Activated naive CD4-positive, alpha-beta T cell treated with anti-CD3 and anti-CD28 coated beads, Interleukin-2, amount 10 ng/mL, durations not matched to agents 7 days and 5 days (primary cell): ENCODE measurements around the gene BRD3.
"Not testable (repeated sequence)": the region's sequence is repeated elsewhere in the genome, so short reads cannot be mapped to it uniquely, and the experiment has no call there.

Experiments
- CTCF ChIA-PET: fragments of 350-600 bp; sonication (Branson Sonifier 250); formaldehyde crosslinking; loops from one replicate; lab custom pipeline; 2021; ENCODE audit warnings: antibody characterized with exemption; lab: Charles Lee
- DNase-seq: peaks from one replicate; pipeline ENCODE4 v3.0.0-alpha.2; 2020
- H3K27ac Mint-ChIP-seq: one replicate; pipeline ENCODE4 v1.8.0; 2021; ENCODE audit warnings: mild to moderate bottlenecking, moderate library complexity, mixed read lengths
- H3K27me3 Mint-ChIP-seq: one replicate; pipeline ENCODE4 v1.8.0; 2021; ENCODE audit warnings: mild to moderate bottlenecking, mixed read lengths
- H3K36me3 Mint-ChIP-seq: one replicate; pipeline ENCODE4 v1.8.0; 2021; ENCODE audit warnings: mixed read lengths
- H3K4me1 Mint-ChIP-seq: one replicate; pipeline ENCODE4 v1.8.0; 2021; ENCODE audit warnings: mixed read lengths
- H3K4me3 Mint-ChIP-seq: one replicate; pipeline ENCODE4 v1.8.0; 2021; ENCODE audit warnings: mild to moderate bottlenecking, moderate library complexity, mixed read lengths
- H3K9me3 Mint-ChIP-seq: one replicate; pipeline ENCODE4 v1.8.0; 2021; ENCODE audit warnings: mixed read lengths

The BRD3 gene

DNA sequence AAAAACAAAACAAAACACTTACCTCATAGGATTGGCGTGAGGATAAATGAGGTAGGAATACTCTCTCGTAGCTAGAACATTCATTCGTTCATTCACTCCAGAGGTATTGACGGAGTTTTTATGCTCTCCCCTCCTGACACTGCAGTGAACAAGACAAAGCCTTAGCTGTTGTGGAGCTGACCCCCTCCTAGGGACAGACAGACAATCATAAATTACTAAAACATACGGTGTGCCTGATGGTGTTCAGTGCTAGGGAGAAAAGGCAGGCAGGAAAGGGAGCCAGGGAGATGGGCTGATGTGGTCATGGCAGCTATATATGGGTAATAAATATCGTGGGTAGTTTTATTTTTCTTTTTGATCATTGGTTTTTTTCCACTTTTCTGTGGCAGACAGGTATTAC, 5.7 kb upstream of the BRD3 start:
- Mint-ChIP-seq H3K27me3 (peaks cover 66% of the 10 kb centered on the region), H3K36me3 (no peaks in the 10 kb centered on the region), H3K9me3 (peaks cover 11% of the 10 kb centered on the region), H3K4me3 (no peak overlapping the region), H3K27ac (no peak overlapping the region), H3K4me1 (peaks cover 11% of the 10 kb centered on the region)
- peak; percentile 14 for DNase-seq
- CTCF ChIA-PET, result no interaction called here

DNA sequence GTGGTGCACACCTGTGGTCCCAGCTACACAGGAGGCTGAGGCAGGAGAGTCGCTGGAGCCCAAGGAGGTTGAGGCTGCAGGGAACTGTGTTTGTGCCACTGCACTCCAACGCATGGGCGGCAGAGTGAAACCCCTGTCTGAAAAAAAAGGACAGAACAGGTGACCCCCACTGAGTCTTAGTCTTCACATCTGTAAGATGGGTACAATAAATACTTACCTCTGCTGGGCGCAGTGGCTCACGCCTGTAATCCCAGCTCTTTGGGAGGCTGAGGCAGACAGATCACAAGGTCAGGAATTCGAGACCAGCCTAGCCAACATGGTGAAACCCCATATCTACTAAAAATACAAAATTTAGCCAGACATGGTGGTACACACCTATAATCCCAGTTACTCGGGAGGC, 4.9 kb upstream of the BRD3 start:
- DNase-seq, H3K4me3 Mint-ChIP-seq, H3K27ac Mint-ChIP-seq, H3K36me3 Mint-ChIP-seq, CTCF ChIA-PET: not testable (repeated sequence)
- Mint-ChIP-seq H3K4me1 (peaks cover 12% of the 10 kb centered on the region), H3K27me3 (peaks cover 64% of the 10 kb centered on the region), H3K9me3 (peaks cover 11% of the 10 kb centered on the region)

- H3K27me3 Mint-ChIP-seq, result peaks cover 55% of the 10 kb centered on the region
- H3K9me3 Mint-ChIP-seq, result peaks cover 3% of the 10 kb centered on the region
- no peak for DNase-seq
- H3K36me3 Mint-ChIP-seq, result no peaks in the 10 kb centered on the region
- no peak overlapping the region for H3K4me3 Mint-ChIP-seq
- no peak overlapping the region for H3K27ac Mint-ChIP-seq
- peaks cover 16% of the 10 kb centered on the region for H3K4me1 Mint-ChIP-seq
- CTCF ChIA-PET, result no interaction called here
Measured at GRCh38 chr9:134071149-134071548, 3.3 kb upstream of the BRD3 start.

- CTCF ChIA-PET, result no interaction called here
- Mint-ChIP-seq H3K27ac (peak overlapping the region; percentile 94), H3K27me3 (peaks cover 52% of the 10 kb centered on the region), H3K36me3 (peaks cover 3% of the 10 kb centered on the region), H3K4me3 (peak overlapping the region; percentile 77), H3K9me3 (peaks cover under 1% of the 10 kb centered on the region), H3K4me1 (peaks cover 29% of the 10 kb centered on the region)
- peak; percentile 18 for DNase-seq
Measured at GRCh38 chr9:134069480-134070399, 1.9 kb upstream of the BRD3 start.

- peak overlapping the region; percentile 94 for H3K27ac Mint-ChIP-seq
- H3K9me3 Mint-ChIP-seq, result no peaks in the 10 kb centered on the region
- H3K4me3 Mint-ChIP-seq, result peak overlapping the region; percentile 77
- no peak for DNase-seq
- peaks cover 52% of the 10 kb centered on the region for H3K27me3 Mint-ChIP-seq
- CTCF ChIA-PET, result no interaction called here
- H3K4me1 Mint-ChIP-seq, result peaks cover 33% of the 10 kb centered on the region
- peaks cover 3% of the 10 kb centered on the region for H3K36me3 Mint-ChIP-seq
Measured at GRCh38 chr9:134068744-134069479, 1.1 kb upstream of the BRD3 start.

- Mint-ChIP-seq H3K27me3 (peaks cover 35% of the 10 kb centered on the region), H3K4me3 (peak overlapping the region; percentile 90), H3K9me3 (no peaks in the 10 kb centered on the region), H3K4me1 (peaks cover 39% of the 10 kb centered on the region), H3K36me3 (peaks cover 3% of the 10 kb centered on the region), H3K27ac (peak overlapping the region; percentile 98)
- peak; percentile 61 for DNase-seq
- CTCF ChIA-PET, result interaction anchor here (1.5 kb wide), 1 partner anchor 285 kb away, joined by 3 read pairs; no protein-coding TSS in a partner anchor
Measured at GRCh38 chr9:134066913-134067851, 644 bp downstream of the BRD3 start.

DNA sequence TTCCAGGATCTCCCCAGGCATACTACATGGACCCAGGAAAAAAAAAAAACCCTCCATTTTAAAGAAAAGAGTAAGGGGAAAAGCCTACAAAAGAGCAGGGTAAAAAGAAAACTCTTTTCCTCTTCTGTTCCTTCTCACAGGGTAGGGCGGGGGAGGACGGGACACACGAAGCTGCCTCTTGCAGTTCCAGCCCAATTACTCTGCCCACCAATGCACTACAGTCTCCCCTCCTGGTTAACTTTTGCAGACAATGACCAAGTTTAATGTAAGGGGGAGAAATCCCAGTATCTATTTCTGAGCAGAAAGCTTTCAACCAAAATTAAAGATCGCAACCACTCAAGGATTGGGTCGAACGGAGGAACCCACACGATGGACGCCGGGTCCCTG, 1.3 kb downstream of the BRD3 start:
- CTCF ChIA-PET, result interaction anchor here (1.5 kb wide), 1 partner anchor 284 kb away, joined by 3 read pairs; no protein-coding TSS in a partner anchor
- Mint-ChIP-seq H3K27ac (peak overlapping the region; percentile 98), H3K4me1 (peaks cover 39% of the 10 kb centered on the region), H3K4me3 (peak overlapping the region; percentile 90), H3K36me3 (peaks cover 3% of the 10 kb centered on the region), H3K27me3 (peaks cover 31% of the 10 kb centered on the region), H3K9me3 (no peaks in the 10 kb centered on the region)
- DNase-seq, result peak; percentile 30

DNA sequence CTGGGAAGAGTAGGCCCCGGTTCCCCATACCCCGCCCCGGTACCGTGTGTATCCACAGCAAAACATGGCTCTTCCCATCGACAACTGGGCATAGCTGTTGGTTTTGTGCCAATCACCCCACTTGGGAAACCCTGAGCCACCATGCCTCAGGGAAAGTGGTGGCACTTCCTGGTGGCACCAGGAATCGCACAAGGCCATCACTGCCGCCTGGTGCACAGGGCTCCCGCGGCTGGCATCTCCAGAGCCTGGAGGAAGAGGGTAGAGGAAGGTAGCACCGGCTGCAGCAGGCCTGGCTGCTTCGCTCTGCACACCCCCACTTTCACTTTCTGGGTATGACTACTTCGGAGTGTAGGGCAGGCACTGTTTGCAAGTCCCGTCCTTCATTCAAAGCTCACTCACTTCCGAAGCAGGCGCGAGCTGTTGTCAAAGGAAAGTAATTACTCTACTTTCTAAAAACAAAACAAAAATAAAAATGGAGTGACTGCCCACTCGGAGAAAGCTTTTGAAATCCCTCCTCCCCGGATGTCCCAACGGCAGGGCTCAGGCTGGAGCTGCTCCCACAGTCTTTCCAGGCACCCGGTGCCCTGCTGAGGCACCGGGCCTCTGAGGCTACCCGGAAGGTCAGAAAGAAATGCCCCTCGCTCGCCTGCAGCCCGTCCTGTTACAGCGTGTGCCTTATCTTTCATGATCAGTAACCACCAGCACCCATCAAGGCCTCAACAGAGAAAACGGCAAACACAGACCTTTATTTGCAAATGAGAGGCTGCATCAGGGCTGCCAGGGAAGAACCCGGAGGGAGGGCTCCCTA, 2.0 kb downstream of the BRD3 start:
- H3K27ac Mint-ChIP-seq, result peak overlapping the region; percentile 98
- peaks cover 44% of the 10 kb centered on the region for H3K4me1 Mint-ChIP-seq
- CTCF ChIA-PET, result interaction anchor here (1.5 kb wide), 1 partner anchor 283 kb away, joined by 3 read pairs; no protein-coding TSS in a partner anchor
- H3K36me3 Mint-ChIP-seq, result peaks cover 3% of the 10 kb centered on the region
- peaks cover 25% of the 10 kb centered on the region for H3K27me3 Mint-ChIP-seq
- peak overlapping the region; percentile 90 for H3K4me3 Mint-ChIP-seq
- DNase-seq, result peak; percentile 85
- no peaks in the 10 kb centered on the region for H3K9me3 Mint-ChIP-seq

DNA sequence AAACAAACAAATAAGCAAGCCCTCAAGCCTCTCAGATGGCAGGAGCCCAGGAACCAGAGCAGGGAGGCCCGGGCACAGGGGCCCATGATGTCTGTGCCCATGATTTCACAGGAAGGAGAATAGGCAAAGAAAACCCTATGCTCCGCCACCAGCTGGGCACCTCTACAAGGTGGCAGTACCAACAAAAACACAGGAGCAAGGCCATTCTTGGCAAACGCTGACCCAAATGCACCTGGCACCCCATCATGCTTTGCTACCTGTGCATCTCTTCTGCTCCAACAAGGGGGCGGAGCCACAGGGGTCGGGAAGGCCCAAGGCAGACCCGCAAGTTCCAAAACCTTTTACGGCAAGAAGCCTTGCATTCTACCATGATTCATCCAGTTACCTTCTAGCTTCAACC, 3.1 kb downstream of the BRD3 start:
- H3K27ac Mint-ChIP-seq, result peak overlapping the region; percentile 98
- peaks cover 3% of the 10 kb centered on the region for H3K36me3 Mint-ChIP-seq
- H3K4me1 Mint-ChIP-seq, result peaks cover 53% of the 10 kb centered on the region
- CTCF ChIA-PET, result no interaction called here
- peaks cover 14% of the 10 kb centered on the region for H3K27me3 Mint-ChIP-seq
- peak; percentile 19 for DNase-seq
- H3K4me3 Mint-ChIP-seq, result peak overlapping the region; percentile 90
- H3K9me3 Mint-ChIP-seq, result no peaks in the 10 kb centered on the region

- H3K27me3 Mint-ChIP-seq, result peaks cover 5% of the 10 kb centered on the region
- DNase-seq, result peak; percentile 18
- H3K36me3 Mint-ChIP-seq, result peaks cover 3% of the 10 kb centered on the region
- peaks cover 53% of the 10 kb centered on the region for H3K4me1 Mint-ChIP-seq
- no peaks in the 10 kb centered on the region for H3K9me3 Mint-ChIP-seq
- H3K4me3 Mint-ChIP-seq, result no peak overlapping the region
- CTCF ChIA-PET, result no interaction called here
- H3K27ac Mint-ChIP-seq, result peak overlapping the region; percentile 28
Measured at GRCh38 chr9:134063571-134064450, 4.0 kb downstream of the BRD3 start.

- CTCF ChIA-PET, result no interaction called here
- Mint-ChIP-seq H3K4me1 (peaks cover 52% of the 10 kb centered on the region), H3K27ac (peak overlapping the region; percentile 28)
Measured at GRCh38 chr9:134063088-134063570, 4.7 kb downstream of the BRD3 start.

DNA sequence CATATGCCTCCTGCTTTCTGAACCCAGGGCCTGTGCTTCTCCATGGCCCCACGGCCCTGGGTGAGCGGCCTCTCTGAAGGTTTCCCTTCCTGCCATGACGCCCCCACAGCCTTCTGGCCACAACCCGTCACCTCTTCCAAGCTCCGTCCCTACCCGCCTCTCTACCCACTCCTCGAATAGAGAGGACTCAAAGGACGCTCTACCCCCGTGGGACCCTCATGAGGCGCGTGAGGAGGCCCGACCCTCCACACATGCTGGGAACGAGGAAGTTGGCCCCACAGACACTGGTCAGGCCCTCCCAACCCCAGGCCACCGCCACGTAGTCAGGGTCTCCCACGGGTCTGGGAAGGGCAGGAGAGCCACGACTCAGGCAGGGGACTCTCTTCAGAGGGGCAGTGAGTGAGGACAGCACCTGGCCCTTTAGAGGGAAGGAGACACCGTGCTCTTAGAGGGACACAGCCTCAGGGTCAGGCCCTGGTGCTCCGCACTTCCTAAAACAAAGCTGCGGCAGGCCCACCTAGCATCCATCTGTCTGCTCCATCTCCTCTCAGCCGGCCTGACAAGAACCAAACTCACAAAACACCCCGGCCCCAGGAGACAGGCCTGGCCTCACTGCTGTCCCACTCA, 5.3 kb downstream of the BRD3 start:
- H3K4me3 Mint-ChIP-seq, result no peak overlapping the region
- no peak overlapping the region for H3K27ac Mint-ChIP-seq
- CTCF ChIA-PET, result no interaction called here

More at GRCh38 chr9:134063088-134063570, 4.7 kb downstream of the BRD3 start:
- no peaks in the 10 kb centered on the region for H3K27me3 Mint-ChIP-seq
- DNase-seq, result peak; percentile 15
- H3K4me3 Mint-ChIP-seq, result no peak overlapping the region
- no peaks in the 10 kb centered on the region for H3K9me3 Mint-ChIP-seq
- peaks cover 3% of the 10 kb centered on the region for H3K36me3 Mint-ChIP-seq

More for the DNA sequence above, 5.3 kb downstream of the BRD3 start:
- peaks cover 3% of the 10 kb centered on the region for H3K36me3 Mint-ChIP-seq
- no peaks in the 10 kb centered on the region for H3K27me3 Mint-ChIP-seq
- DNase-seq, result peak; percentile 10
- H3K9me3 Mint-ChIP-seq, result no peaks in the 10 kb centered on the region
- H3K4me1 Mint-ChIP-seq, result peaks cover 52% of the 10 kb centered on the region
